ENCODE data around the gene CDH4.

GRCh38 chr20:61301711-61302525, 49.9 kb downstream of the CDH4 start:
- no peak for TF ChIP-seq REST (IDR thresholded peaks at IDR 0.05; ENCODE audit: insufficient read depth in 1 of 2, low read depth in 2 of 2, low read length in 2 of 2)
- TF ChIP-seq POLR2AphosphoS5 (IDR thresholded peaks at IDR 0.05; ENCODE audit: low read depth, low read length), result no peak; the same call in 1 of the 2 replicates
- TF ChIP-seq TAF1 (IDR thresholded peaks at IDR 0.05; ENCODE audit: borderline replicate concordance, insufficient read depth, low read length), result no peak
- no peak for TF ChIP-seq SIN3A (IDR thresholded peaks at IDR 0.05; ENCODE audit: borderline replicate concordance, insufficient read depth, low read length)
- TF ChIP-seq FOXP2 (optimal IDR thresholded peaks at IDR 0.05; ENCODE audit: borderline replicate concordance, extremely low read depth, extremely low read length, insufficient read depth), result no peak

Data from PFSK-1 (cell line).